ENCODE results near the gene DSN1. TPM values are rescaled to one million over a fixed set of nuclear protein-coding genes. Genes with fewer than 3 reads are reported as not detected.
A peak's percentile ranks its signal among the peaks of the same experiment; 100 is the strongest.

DSN1 gene
- total and polyA plus RNA-seq, 2 of the 8 experiments (the other 6 are each of a cell fraction or from before 2014, with no cell fraction given) = 12.0 to 26.2 TPM

- Histone ChIP-seq H4K8ac (ENCODE audit: extremely low read depth, insufficient read depth, low read length) (no peak overlapping the region), H3K14ac (ENCODE audit: insufficient read length) (no peak overlapping the region), H3K23me2 (ENCODE audit: low read depth, low read length) (no peaks in the 10 kb centered on the region), H3K36me3 (ENCODE audit: control insufficient read depth in 2 of 4, insufficient read depth in 4 of 4, low read length in 3 of 4) (peaks cover 4 to 18% (median 14%) of the 10 kb centered on the region in 4 experiments; a peak in 5 of 8 replicates), H2BK120ac (replicated peaks; ENCODE audit: low read depth, low read length) (no peak overlapping the region), H2BK5ac (ENCODE audit: low read depth, low read length) (0 out of 2 replicates have a peak overlapping the region, but pooled peaks have one; percentile 1), H3K4me3 (ENCODE audit: extremely low read depth in 1 of 4, insufficient read depth in 2 of 4, low read depth in 3 of 4, low read length in 4 of 4) (no peak overlapping the region), H3K4ac (replicated peaks; ENCODE audit: insufficient read length, low read depth, low read length) (no peak overlapping the region), H3K18ac (ENCODE audit: extremely low read depth, low read length) (no peak overlapping the region), H3K27ac (ENCODE audit: low read depth, low read length) (no peak overlapping the region), H2AK5ac (ENCODE audit: low read depth, low read length) (no peak overlapping the region), H4K5ac (ENCODE audit: insufficient read length, low read depth, low read length) (no peak overlapping the region), H2BK15ac (ENCODE audit: low read length) (no peak overlapping the region), H2BK20ac (ENCODE audit: low read length) (no peak overlapping the region), H3K9me3 (ENCODE audit: insufficient read depth in 2 of 2, low read depth in 1 of 2, low read length in 1 of 2) (no peaks in the 10 kb centered on the region), H3K56ac (replicated peaks; ENCODE audit: insufficient read length, low read depth, low read length) (no peak overlapping the region), H4K20me1 (replicated peaks in 1 of 2; ENCODE audit: control insufficient read depth in 1 of 2, insufficient read depth in 2 of 2, low read length in 2 of 2) (peaks cover 0 to 4% of the 10 kb centered on the region in 2 experiments), H3K23ac (ENCODE audit: insufficient read length) (no peak overlapping the region), H2BK12ac (ENCODE audit: low read depth, low read length) (no peak overlapping the region), H3K4me1 (replicated peaks in 1 of 4; ENCODE audit: control insufficient read depth in 3 of 4, insufficient read depth in 4 of 4, low read length in 3 of 4) (peaks cover 3 to 10% (median 6%) of the 10 kb centered on the region in 4 experiments; a peak in 5 of 7 replicates), H3K79me2 (ENCODE audit: control insufficient read depth in 1 of 2, insufficient read depth in 2 of 2, low read length in 2 of 2) (no peaks in the 10 kb centered on the region), H2AFZ (ENCODE audit: low read length) (no peak overlapping the region), H3K27me3 (replicated peaks in 1 of 4; ENCODE audit: control insufficient read depth in 3 of 4, extremely low read depth in 1 of 4, insufficient read depth in 3 of 4, low read length in 3 of 4) (no peaks in the 10 kb centered on the region), H3K79me1 (ENCODE audit: low read depth, low read length) (peaks cover under 1% of the 10 kb centered on the region; the same call in 1 of the 2 replicates), H3K9ac (replicated peaks in 1 of 4; ENCODE audit: extremely low read depth in 1 of 4, low read depth in 3 of 4, low read length in 3 of 4) (no peak overlapping the region), H3K4me2 (ENCODE audit: insufficient read depth in 1 of 2, low read depth in 2 of 2, low read length in 2 of 2) (no peak overlapping the region), H4K91ac (replicated peaks; ENCODE audit: insufficient read length, low read length) (no peak overlapping the region)
- DNase-seq (ENCODE audit: low read depth in 1 of 2, low spot score in 2 of 2) (no peak), FAIRE-seq (no peak)
- ChIA-PET POLR2A (ENCODE audit: partially characterized antibody) (no interaction called here), CTCF (ENCODE audit: partially characterized antibody) (interaction anchor here (0.6 to 5.0 kb wide), 8 partner anchors 9 to 372 kb away, joined by 3 to 27 read pairs (median 4); no protein-coding TSS in a partner anchor)
- 98% methylated on average over 3 of the region's 3 CpGs; no CpG with 5 or more reads in 1 of the 2 experiments for WGBS, 2 experiments (ENCODE audit: extremely low coverage in 1 of 2, insufficient coverage in 1 of 2, insufficient read length in 1 of 2, insufficient replicate concordance in 2 of 2, low coverage in 1 of 2, low lambda C conversion rate in 2 of 2, missing lambda C conversion rate in 1 of 2)
- no peak for TF ChIP-seq CBX8 (IDR thresholded peaks at IDR 0.05; ENCODE audit: borderline replicate concordance, low read depth, low read length)
- TF ChIP-seq JUN (IDR thresholded peaks at IDR 0.05; ENCODE audit: low read depth, low read length) = no peak
- TF ChIP-seq CREB1 (IDR thresholded peaks at IDR 0.05) = no peak
- TF ChIP-seq SP1 (IDR thresholded peaks at IDR 0.05; ENCODE audit: low read depth, low read length) = no peak
- TF ChIP-seq TAF7 (optimal IDR thresholded peaks at IDR 0.05; ENCODE audit: borderline replicate concordance, low read depth, low read length) = no peak
- no peak for TF ChIP-seq SP2 (IDR thresholded peaks at IDR 0.05; ENCODE audit: low read length)
- TF ChIP-seq HDAC6 (IDR thresholded peaks at IDR 0.05; ENCODE audit: low read depth, low read length) = no peak
- no peak for TF ChIP-seq RNF2 (IDR thresholded peaks at IDR 0.05; ENCODE audit: borderline replicate concordance, low read depth, low read length, missing control alignments, poor library complexity, severe bottlenecking)
- no peak for TF ChIP-seq JUND (IDR thresholded peaks at IDR 0.05; ENCODE audit: low read length)
- no peak for TF ChIP-seq TCF12 (IDR thresholded peaks at IDR 0.05; ENCODE audit: low read depth, low read length)
- no peak for TF ChIP-seq TEAD4 (IDR thresholded peaks at IDR 0.05; ENCODE audit: low read depth, low read length)
- TF ChIP-seq KDM1A (IDR thresholded peaks at IDR 0.05; ENCODE audit: borderline replicate concordance, low read length) = no peak
- no peak for TF ChIP-seq KDM5A (IDR thresholded peaks at IDR 0.05; ENCODE audit: low read length)
- TF ChIP-seq FOSL1 (IDR thresholded peaks at IDR 0.05; ENCODE audit: insufficient read depth, low read depth, low read length) = no peak
- TF ChIP-seq RAD21 (IDR thresholded peaks at IDR 0.05 in 1 of 2, conservative IDR thresholded peaks at IDR 0.05 in 1 of 2; ENCODE audit: low read depth in 2 of 2, low read length in 2 of 2) = no peak
These were observed 43.9 kb upstream of the DSN1 start for GRCh38 chr20:36817496-36817895.

Data from H1 (cell line).